Measurements from ENCODE around the gene KAT8. TPM values are rescaled to one million over a fixed set of nuclear protein-coding genes. Genes with fewer than 3 reads are reported as not detected.
A peak's percentile ranks its signal among the peaks of the same experiment; 100 is the strongest.

The KAT8 gene
- total and polyA plus RNA-seq, 9 of the 15 experiments (the other 6 are each of a cell fraction or from before 2014, with no cell fraction given), result 10.0 to 98.5 (median 76.4) TPM

DNA sequence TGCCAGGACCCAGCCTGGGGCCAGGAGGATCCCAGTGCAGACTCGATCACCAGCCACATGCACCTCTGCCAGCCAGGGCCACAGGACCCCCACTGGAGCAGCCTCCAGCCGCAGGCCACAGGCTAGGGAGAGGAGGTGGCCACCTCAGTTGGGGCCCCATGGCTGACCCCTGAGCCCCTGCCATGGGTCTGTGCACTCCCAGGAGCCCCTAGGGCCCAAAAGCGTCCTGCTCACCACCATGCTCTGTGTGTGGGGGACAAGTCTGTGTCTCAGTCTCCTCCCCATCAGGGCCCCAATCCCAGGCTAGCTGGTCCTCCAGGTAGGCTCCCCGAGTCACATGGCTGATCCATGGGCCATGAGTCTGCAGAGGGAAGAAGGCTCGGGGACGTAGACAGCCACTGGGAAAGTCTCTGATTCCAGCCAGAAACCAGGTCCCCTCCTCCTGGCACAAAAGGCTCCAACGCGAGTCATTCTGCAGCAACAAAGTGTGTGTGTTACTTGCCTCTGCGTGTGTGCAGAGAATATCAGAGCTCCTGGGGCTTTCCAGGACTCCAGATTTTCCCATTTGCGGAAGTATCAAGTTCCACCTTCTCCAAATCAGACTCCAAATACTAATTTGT, 24.1 kb downstream of the KAT8 start (continued):
- TF ChIP-seq, protein P1, sequence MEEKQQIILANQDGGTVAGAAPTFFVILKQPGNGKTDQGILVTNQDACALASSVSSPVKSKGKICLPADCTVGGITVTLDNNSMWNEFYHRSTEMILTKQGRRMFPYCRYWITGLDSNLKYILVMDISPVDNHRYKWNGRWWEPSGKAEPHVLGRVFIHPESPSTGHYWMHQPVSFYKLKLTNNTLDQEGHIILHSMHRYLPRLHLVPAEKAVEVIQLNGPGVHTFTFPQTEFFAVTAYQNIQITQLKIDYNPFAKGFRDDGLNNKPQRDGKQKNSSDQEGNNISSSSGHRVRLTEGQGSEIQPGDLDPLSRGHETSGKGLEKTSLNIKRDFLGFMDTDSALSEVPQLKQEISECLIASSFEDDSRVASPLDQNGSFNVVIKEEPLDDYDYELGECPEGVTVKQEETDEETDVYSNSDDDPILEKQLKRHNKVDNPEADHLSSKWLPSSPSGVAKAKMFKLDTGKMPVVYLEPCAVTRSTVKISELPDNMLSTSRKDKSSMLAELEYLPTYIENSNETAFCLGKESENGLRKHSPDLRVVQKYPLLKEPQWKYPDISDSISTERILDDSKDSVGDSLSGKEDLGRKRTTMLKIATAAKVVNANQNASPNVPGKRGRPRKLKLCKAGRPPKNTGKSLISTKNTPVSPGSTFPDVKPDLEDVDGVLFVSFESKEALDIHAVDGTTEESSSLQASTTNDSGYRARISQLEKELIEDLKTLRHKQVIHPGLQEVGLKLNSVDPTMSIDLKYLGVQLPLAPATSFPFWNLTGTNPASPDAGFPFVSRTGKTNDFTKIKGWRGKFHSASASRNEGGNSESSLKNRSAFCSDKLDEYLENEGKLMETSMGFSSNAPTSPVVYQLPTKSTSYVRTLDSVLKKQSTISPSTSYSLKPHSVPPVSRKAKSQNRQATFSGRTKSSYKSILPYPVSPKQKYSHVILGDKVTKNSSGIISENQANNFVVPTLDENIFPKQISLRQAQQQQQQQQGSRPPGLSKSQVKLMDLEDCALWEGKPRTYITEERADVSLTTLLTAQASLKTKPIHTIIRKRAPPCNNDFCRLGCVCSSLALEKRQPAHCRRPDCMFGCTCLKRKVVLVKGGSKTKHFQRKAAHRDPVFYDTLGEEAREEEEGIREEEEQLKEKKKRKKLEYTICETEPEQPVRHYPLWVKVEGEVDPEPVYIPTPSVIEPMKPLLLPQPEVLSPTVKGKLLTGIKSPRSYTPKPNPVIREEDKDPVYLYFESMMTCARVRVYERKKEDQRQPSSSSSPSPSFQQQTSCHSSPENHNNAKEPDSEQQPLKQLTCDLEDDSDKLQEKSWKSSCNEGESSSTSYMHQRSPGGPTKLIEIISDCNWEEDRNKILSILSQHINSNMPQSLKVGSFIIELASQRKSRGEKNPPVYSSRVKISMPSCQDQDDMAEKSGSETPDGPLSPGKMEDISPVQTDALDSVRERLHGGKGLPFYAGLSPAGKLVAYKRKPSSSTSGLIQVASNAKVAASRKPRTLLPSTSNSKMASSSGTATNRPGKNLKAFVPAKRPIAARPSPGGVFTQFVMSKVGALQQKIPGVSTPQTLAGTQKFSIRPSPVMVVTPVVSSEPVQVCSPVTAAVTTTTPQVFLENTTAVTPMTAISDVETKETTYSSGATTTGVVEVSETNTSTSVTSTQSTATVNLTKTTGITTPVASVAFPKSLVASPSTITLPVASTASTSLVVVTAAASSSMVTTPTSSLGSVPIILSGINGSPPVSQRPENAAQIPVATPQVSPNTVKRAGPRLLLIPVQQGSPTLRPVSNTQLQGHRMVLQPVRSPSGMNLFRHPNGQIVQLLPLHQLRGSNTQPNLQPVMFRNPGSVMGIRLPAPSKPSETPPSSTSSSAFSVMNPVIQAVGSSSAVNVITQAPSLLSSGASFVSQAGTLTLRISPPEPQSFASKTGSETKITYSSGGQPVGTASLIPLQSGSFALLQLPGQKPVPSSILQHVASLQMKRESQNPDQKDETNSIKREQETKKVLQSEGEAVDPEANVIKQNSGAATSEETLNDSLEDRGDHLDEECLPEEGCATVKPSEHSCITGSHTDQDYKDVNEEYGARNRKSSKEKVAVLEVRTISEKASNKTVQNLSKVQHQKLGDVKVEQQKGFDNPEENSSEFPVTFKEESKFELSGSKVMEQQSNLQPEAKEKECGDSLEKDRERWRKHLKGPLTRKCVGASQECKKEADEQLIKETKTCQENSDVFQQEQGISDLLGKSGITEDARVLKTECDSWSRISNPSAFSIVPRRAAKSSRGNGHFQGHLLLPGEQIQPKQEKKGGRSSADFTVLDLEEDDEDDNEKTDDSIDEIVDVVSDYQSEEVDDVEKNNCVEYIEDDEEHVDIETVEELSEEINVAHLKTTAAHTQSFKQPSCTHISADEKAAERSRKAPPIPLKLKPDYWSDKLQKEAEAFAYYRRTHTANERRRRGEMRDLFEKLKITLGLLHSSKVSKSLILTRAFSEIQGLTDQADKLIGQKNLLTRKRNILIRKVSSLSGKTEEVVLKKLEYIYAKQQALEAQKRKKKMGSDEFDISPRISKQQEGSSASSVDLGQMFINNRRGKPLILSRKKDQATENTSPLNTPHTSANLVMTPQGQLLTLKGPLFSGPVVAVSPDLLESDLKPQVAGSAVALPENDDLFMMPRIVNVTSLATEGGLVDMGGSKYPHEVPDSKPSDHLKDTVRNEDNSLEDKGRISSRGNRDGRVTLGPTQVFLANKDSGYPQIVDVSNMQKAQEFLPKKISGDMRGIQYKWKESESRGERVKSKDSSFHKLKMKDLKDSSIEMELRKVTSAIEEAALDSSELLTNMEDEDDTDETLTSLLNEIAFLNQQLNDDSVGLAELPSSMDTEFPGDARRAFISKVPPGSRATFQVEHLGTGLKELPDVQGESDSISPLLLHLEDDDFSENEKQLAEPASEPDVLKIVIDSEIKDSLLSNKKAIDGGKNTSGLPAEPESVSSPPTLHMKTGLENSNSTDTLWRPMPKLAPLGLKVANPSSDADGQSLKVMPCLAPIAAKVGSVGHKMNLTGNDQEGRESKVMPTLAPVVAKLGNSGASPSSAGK (IDR thresholded peaks at IDR 0.05), result no peak
- TF ChIP-seq NFATC3 (IDR thresholded peaks at IDR 0.05) (no peak), ZNF384 (IDR thresholded peaks at IDR 0.05; ENCODE audit: low read depth, low read length) (no peak), XRCC5 (IDR thresholded peaks at IDR 0.05; ENCODE audit: low read depth, low read length) (no peak), EGR1 (conservative IDR thresholded peaks at IDR 0.05) (no peak), BMI1 (IDR thresholded peaks at IDR 0.05; ENCODE audit: low read length) (no peak), TCFL5 (CRISPR knock-in tag; conservative IDR thresholded peaks at IDR 0.05) (no peak), EP400 (IDR thresholded peaks at IDR 0.05) (peak; percentile 9; the same call in 1 of the 2 replicates), RBM39 (optimal IDR thresholded peaks at IDR 0.05; ENCODE audit: low read depth, low read length) (no peak), EWSR1 (IDR thresholded peaks at IDR 0.05; ENCODE audit: borderline replicate concordance, low read depth, partially characterized antibody) (no peak), NR4A1 (CRISPR knock-in tag; IDR thresholded peaks at IDR 0.05) (no peak), NR4A1 (tag; IDR thresholded peaks at IDR 0.05) (no peak), ZBTB7A (IDR thresholded peaks at IDR 0.05; ENCODE audit: borderline replicate concordance, control insufficient read depth, low read depth, low read length) (no peak)
- TF ChIP-seq, protein P2, sequence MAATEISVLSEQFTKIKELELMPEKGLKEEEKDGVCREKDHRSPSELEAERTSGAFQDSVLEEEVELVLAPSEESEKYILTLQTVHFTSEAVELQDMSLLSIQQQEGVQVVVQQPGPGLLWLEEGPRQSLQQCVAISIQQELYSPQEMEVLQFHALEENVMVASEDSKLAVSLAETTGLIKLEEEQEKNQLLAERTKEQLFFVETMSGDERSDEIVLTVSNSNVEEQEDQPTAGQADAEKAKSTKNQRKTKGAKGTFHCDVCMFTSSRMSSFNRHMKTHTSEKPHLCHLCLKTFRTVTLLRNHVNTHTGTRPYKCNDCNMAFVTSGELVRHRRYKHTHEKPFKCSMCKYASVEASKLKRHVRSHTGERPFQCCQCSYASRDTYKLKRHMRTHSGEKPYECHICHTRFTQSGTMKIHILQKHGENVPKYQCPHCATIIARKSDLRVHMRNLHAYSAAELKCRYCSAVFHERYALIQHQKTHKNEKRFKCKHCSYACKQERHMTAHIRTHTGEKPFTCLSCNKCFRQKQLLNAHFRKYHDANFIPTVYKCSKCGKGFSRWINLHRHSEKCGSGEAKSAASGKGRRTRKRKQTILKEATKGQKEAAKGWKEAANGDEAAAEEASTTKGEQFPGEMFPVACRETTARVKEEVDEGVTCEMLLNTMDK (IDR thresholded peaks at IDR 0.05; ENCODE audit: borderline replicate concordance, insufficient read depth, low read depth, low read length, poor library complexity, severe bottlenecking), result no peak
